H54 (cell line): ENCODE measurements around the gene SMYD3.

Source experiments
- DNase-seq: peaks from one replicate; pipeline ENCODE4 v3.0.0; 2011; ENCODE audit warnings: low spot score, mixed read lengths; ENCODE audit not compliant: insufficient read length
- FAIRE-seq: peaks from 3 replicates; lab custom pipeline; 2011; peaks lifted over from hg19 to GRCh38; lab: Jason Lieb, UNC
- POLR2A ChIP-seq: IDR thresholded peaks from 2 replicates; pipeline ENCODE4 v1.6.1; 2011; ENCODE audit warnings: low read depth, mild to moderate bottlenecking, low read length

Gene SMYD3

DNA sequence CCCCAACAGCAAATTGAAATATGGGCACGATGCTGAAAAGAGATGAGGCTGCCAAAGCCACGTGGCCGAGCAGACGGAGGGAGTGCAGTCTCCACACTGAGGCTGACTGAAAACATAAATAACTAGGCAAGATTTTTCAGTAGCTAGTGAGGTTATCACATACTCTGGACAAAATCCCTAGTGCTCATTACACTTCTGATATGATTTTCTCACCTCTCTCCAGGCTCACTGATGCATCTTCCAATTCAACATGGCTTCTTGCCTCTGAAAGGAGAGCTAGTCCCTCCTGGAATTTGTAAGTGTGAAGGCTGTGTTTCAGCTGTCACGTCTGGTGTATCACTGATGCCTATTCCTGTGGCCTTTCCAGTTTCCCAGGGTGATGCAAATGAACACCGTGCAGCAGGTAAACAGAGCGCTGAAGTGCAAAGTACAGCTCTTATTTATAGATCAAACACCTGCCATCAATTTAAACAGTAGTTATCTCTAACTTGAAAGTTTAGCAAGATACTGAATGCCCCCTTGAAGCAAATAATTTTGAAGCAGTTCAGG, 696.2 kb downstream of the SMYD3 start:
- no peak for FAIRE-seq
- no peak for TF ChIP-seq POLR2A
- no peak for DNase-seq

DNA sequence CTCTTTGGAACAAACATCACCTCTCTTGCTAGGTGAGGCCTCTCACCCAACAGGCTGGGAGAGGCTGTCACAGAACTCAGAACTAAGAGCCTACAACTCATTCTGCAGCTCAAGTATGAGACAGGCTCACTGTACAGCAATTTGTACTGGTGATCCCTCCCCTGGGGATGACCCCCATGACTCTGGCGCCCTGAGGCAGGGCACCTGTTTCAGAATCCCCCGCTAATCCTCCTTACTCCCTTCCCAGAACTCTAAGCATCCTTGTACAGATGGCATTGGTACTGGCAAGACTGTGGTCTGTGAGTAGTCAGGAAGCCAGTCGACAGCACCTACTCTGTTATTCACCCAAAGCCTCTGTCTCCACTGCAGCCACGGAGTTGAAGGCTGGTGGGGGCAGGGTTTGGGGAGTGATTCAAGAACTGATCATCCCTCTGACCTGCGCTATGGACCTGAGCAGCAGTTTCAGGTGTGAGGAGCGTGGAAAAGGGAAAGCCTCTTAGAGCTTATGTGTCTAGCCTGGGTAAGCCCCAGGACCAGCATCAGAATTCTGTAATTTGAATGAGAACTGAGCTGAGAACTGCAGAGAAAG, 696.8 kb downstream of the SMYD3 start:
- no peak for FAIRE-seq
- no peak for DNase-seq

DNA sequence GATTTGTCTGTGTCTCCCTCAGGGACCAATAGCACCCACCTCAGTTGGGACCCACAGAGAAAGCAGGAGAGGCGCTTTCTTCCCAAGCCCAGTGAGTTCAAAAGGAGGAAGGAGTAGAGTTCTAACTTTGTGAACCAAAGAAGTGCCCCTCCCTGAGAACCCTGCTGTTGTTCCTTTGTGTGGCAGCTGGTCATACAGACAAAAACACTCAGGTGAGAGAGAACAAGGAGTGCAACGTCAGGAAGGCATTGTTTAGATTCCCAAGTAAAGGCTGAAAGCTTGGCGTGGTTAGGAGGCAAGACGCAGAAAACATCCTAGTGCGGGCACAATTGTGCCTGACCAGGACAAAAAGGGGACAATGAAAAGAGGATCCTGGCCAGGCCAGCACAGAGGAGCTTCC, 697.7 kb downstream of the SMYD3 start:
- no peak for FAIRE-seq
- no peak for DNase-seq
- TF ChIP-seq POLR2A = no peak

More for the DNA sequence above, 696.8 kb downstream of the SMYD3 start:
- no peak for TF ChIP-seq POLR2A

DNA sequence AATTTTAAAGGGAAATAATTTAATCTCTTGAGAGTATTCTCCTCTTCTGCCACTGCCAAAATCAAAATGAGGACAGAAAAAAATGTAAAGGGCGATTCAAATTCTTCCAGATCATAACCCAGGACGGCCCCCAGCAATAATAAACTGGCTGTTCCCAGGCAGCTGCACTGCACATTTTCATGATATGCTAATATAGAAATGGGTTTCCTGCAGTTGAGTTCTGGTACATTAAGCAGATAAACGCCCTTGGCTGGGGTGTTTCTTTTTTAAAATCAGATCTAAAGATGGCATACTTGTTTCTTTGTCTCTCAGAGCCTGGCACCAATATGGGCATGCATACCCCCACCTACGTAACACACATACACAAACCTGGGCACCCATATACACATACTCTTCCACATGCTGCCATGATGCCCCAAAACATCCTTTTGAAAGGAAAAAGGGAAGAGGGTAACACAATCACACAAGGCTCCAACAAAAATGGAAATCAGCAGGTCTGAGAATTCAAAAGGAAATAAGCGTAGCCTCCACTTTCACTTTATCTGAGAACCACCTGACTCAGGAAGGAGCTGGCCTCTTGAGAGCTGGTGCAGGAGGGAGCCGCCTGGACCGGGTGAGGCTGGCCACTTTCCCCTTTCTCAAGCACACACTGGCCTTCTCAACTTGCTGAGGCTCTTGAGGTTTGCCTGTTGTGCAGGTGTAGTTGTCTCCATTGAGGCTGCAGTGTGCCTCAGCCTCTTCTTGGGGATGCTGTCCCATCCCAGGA, 698.9 kb downstream of the SMYD3 start:
- DNase-seq (no peak), FAIRE-seq (no peak)
- no peak for TF ChIP-seq POLR2A

DNA sequence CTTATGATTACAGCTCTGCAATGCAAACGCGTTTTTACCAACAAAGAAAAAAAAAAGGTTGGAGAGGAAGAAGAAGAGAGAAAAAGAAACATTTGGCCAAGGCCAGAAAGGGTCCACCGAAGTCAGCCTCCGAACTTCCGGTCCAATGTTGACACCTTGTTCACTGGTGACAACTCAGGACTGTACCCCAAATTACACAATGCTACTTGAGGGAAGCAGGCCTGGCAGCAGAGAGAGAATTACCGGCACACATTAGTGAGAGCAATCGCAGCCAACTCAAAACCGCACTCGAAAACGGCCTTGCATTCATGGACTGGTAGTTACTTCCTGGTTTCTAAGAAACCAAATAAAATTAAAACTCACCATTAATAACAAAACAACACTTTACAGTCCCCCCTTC, 699.8 kb downstream of the SMYD3 start:
- DNase-seq (no peak), FAIRE-seq (no peak)
- no peak for TF ChIP-seq POLR2A

DNA sequence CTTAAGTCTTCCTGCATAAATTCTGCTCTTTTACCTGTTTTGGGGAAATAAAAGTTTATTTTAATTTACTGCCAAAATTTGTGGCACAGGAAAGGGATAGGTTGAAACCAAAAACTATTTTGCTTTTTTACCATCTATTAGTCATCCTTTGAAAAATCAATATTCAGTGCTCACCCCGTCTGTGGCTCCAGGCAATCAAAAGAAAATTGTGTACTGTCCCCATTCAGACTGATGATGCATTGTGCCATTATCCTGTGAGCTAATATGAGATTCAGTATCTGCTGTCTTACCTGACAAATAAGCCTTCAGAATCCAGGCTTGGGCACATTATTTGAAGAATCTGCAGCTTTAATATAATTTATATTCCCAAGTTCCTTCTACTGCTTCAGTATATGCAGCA, 701.5 kb downstream of the SMYD3 start:
- TF ChIP-seq POLR2A = no peak
- no peak for DNase-seq

DNA sequence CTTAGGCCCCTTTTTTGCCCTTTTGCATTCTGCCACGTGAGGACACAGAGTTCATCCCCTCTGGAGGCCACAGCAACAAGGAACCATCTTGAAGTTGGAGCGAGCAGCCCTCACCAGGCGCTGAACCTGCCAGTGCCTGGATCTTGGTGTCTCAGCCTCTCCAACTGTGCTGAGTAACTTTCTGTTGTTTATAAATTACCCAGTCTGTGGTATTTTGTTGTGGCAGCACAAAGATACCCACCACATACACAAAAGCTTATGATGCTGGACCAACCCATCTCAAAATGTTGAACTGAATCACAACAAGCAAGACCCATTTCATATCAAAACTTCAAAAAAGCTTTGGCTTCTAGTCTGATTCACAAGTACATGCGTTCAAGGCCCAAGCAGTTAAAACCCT, 702.4 kb downstream of the SMYD3 start:
- DNase-seq = no peak
- no peak for FAIRE-seq
- no peak for TF ChIP-seq POLR2A

More for the DNA sequence above, 701.5 kb downstream of the SMYD3 start:
- FAIRE-seq = no peak

DNA sequence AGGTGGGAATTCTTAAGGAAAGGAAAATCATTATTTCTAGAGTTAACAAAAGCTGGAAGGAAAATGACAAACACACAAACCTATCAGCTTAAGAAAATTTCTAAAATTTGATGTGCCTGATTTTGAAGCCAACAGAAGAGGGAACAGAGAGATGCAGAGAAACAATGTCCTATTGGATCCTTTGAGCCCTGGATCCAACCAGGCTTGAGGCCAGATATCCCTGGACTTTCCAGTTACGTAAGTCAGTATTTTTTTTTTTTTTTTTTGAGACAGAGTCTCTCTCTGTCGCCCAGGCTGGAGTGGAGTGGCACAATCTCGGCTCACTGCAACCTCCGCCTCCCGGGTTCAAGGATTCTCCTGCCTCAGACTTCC, 703.4 kb downstream of the SMYD3 start:
- no peak for DNase-seq
- FAIRE-seq = no peak
- TF ChIP-seq POLR2A = no peak

DNA sequence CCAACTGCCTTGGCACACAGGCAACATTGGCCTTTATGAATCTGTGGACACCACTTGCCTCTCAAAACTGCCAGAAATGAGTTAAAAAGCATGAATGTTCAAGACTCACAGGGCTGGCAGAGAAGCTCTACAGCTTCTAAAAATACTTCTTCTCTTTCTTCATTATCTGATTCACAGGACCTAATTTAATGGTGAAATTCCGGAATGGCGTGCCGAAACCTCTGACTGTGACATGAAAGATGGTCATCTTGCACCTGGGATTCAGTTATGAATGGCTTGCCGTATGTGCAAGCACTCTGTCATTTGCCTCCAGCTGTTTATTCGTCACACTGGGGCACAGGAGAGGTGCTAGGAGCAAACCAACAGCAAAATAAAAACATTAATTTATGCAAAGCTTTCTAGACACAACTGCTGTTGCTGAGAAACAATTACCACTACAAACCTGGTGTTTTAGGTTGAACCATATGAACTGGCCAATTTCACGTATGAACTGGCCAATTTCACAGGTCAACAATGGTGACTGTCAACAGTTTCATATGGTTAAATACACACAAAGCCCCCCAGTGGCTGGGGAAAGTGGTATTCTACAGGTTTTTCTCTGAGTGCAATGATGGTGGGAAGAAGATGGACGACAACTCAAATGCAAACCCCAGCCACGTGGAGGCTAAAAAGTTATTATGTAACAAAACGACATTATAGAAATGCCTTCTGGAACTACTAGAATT, 704.0 kb downstream of the SMYD3 start:
- no peak for TF ChIP-seq POLR2A
- FAIRE-seq = no peak
- no peak for DNase-seq

DNA sequence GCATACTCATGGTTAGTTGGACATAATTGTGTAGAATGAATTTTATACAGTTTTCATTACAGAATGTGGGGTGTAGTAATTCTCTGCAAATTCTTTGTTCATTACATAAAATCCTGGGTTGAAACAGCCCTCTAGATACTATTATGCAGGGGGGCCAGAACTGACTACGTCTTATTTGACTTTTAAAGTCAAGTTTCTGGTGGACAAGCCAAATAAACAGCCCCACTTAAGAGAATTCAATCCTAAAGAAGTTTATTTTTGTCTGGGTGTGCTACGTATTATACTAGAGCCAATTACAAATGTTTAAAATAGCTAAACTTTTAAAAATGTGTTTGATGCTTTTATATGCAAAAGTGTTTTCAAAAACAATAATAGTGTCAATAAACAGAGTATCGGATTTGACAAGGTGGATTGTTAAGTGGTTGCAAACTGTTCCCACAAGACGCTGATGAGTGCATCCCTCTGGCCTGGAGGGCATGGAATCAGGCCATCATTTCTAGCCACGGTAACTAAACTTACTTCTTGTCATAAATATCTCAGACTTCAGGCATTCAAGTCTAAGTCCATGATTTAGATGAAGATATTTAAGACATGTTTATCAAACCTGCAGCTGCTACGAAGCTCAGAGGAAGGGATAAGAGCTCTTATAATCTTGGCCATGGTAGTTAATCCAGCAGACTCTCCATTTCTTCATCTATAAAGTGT, 706.0 kb downstream of the SMYD3 start:
- no peak for DNase-seq
- no peak for TF ChIP-seq POLR2A
- FAIRE-seq = no peak

DNA sequence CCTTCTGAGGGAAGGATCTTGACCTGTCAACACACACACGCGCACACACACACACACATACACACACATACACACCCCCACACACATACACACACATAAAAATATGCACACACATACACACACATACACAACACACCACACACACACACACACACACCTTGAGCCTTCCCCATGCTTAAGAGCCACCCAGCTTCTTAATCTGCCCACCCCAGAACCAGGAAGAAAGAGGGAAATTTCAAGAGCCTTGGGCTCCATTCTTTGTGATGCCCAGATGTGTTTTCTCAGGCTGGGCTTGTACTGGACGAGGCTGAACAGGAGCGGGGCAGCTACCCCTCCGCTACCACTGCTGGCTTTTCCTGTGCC, 708.7 kb downstream of the SMYD3 start:
- FAIRE-seq = no peak
- no peak for TF ChIP-seq POLR2A

DNA sequence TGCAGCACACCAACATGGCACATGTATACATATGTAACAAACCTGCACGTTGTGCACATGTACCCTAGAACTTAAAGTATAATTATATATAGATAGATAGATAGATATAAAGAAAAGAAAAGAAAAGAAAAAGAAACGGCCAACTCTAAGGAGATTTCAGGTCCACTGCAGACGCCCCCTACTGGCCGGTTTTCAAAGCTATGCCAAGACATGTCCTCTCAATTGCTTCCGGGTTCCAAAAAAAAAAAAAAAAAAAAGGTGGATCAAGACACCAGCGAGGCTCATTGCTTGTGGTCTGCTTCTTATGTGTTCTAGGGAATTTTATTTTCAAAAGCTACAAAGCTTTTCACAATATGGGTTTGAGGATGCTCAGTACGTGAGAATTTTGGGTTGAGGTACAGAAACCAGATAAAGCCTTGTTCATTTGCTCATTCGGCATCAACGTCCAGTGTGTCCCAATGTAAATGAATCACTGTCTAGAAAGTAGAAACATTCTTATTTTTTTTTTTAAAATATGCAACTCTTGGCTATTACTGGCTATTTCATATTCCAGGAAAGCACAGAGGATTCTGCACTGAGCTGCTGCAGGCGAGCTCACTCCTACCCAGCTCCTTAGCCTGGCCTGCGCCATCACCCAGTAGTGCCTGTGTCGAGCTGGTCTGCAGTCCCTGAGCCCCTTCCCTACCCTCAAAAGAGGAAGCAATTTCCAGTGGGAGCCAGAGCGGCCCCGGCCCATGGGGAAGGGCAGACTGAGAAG, 709.3 kb downstream of the SMYD3 start:
- FAIRE-seq (no peak), DNase-seq (peak; percentile 10)
- TF ChIP-seq POLR2A = no peak

More for the DNA sequence above, 708.7 kb downstream of the SMYD3 start:
- DNase-seq = no peak
